Measurements from ENCODE around the gene CEP112. TPM values are rescaled to one million over a fixed set of nuclear protein-coding genes. Genes with fewer than 3 reads are reported as not detected.

CEP112 gene
- total RNA-seq, 1 donor from 2014 or later: 14.5 TPM

GRCh38 chr17:66032082-66032712 is 159.7 kb downstream of the CEP112 start:
- Histone ChIP-seq H3K27ac (replicated peaks) (no peak overlapping the region), H3K9me3 (replicated peaks) (no peaks in the 10 kb centered on the region), H3K4me1 (no peaks in the 10 kb centered on the region), H3K4me3 (no peak overlapping the region), H3K27me3 (ENCODE audit: low read depth) (no peaks in the 10 kb centered on the region), H3K36me3 (peaks cover 13% of the 10 kb centered on the region)
- intact Hi-C loops (cut with micrococcal nuclease): no loop called here
- no peak for DNase-seq
- TF ChIP-seq, protein P1, sequence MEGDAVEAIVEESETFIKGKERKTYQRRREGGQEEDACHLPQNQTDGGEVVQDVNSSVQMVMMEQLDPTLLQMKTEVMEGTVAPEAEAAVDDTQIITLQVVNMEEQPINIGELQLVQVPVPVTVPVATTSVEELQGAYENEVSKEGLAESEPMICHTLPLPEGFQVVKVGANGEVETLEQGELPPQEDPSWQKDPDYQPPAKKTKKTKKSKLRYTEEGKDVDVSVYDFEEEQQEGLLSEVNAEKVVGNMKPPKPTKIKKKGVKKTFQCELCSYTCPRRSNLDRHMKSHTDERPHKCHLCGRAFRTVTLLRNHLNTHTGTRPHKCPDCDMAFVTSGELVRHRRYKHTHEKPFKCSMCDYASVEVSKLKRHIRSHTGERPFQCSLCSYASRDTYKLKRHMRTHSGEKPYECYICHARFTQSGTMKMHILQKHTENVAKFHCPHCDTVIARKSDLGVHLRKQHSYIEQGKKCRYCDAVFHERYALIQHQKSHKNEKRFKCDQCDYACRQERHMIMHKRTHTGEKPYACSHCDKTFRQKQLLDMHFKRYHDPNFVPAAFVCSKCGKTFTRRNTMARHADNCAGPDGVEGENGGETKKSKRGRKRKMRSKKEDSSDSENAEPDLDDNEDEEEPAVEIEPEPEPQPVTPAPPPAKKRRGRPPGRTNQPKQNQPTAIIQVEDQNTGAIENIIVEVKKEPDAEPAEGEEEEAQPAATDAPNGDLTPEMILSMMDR (IDR thresholded peaks at IDR 0.05; ENCODE audit: borderline replicate concordance): no peak

GRCh38 chr17:66025551-66025950 is 166.4 kb downstream of the CEP112 start:
- H3K27ac ChIP-seq (replicated peaks): no peak overlapping the region
- TF ChIP-seq, protein P1 (IDR thresholded peaks at IDR 0.05; ENCODE audit: borderline replicate concordance): no peak

GRCh38 chr17:66021757-66022156 is 170.2 kb downstream of the CEP112 start:
- no peaks in the 10 kb centered on the region for H3K27me3 ChIP-seq (ENCODE audit: low read depth)
- H3K9me3 ChIP-seq (replicated peaks): peaks cover 28% of the 10 kb centered on the region
- TF ChIP-seq, protein P1 (IDR thresholded peaks at IDR 0.05; ENCODE audit: borderline replicate concordance): no peak
- H3K36me3 ChIP-seq: peaks cover 47% of the 10 kb centered on the region
- H3K4me3 ChIP-seq: no peak overlapping the region
- H3K4me1 ChIP-seq: no peaks in the 10 kb centered on the region
- intact Hi-C loops (cut with micrococcal nuclease): no loop called here
- DNase-seq: no peak
- no peak overlapping the region for H3K27ac ChIP-seq (replicated peaks)

More at GRCh38 chr17:66025551-66025950, 166.4 kb downstream of the CEP112 start:
- Histone ChIP-seq H3K36me3 (peaks cover 65% of the 10 kb centered on the region), H3K27me3 (ENCODE audit: low read depth) (no peaks in the 10 kb centered on the region), H3K4me3 (no peak overlapping the region), H3K4me1 (no peaks in the 10 kb centered on the region), H3K9me3 (replicated peaks) (peaks cover 28% of the 10 kb centered on the region)
- DNase-seq: no peak
- intact Hi-C loops (cut with micrococcal nuclease): no loop called here

DNA sequence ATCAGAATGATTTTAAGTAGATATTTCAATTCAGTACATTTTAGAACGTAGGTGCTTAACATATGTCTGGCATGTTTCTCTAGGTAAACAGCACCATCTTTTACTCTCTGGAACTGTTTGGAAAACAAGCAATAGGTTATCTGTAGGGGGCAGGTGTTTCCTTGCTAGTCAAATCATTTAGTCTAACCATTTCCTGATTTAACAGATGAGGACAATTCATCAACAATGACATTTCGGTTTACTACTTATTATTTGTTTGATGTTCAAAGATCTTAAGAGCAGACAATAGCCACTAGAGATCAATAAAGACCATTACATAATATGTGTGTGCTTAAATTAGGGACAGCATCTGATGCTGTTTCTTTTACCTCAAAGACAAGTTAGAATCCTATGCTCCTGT is 173.1 kb downstream of the CEP112 start:
- Histone ChIP-seq H3K27ac (replicated peaks) (no peak overlapping the region), H3K9me3 (replicated peaks) (peaks cover 13% of the 10 kb centered on the region), H3K36me3 (peaks cover 23% of the 10 kb centered on the region), H3K4me3 (no peak overlapping the region), H3K27me3 (ENCODE audit: low read depth) (no peaks in the 10 kb centered on the region), H3K4me1 (no peaks in the 10 kb centered on the region)
- no peak for DNase-seq
- TF ChIP-seq, protein P1 (IDR thresholded peaks at IDR 0.05; ENCODE audit: borderline replicate concordance): no peak
- intact Hi-C loops (cut with micrococcal nuclease): no loop called here

DNA sequence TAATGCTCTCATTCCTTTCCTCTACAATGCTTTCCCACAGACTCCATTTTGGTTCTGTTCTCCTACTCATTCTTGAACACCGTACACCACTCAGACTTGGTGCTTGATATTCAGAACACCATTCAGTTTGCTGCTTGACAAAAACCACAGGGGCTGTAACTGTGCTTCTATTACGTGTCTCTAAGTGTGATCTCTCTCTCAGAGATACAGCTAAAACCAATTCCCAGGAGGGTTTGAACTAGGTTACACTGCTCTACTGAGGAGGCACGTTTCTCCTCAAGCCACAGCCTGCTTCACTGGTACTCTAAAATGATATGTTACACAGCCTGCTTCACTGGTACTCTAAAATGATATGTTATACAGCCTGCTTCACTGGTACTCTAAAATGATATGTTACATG is 175.7 kb downstream of the CEP112 start:
- no peak for DNase-seq
- H3K27me3 ChIP-seq (ENCODE audit: low read depth): no peaks in the 10 kb centered on the region
- peaks cover 3% of the 10 kb centered on the region for H3K36me3 ChIP-seq
- no peaks in the 10 kb centered on the region for H3K4me1 ChIP-seq
- H3K4me3 ChIP-seq: no peak overlapping the region
- intact Hi-C loops (cut with micrococcal nuclease): no loop called here
- no peaks in the 10 kb centered on the region for H3K9me3 ChIP-seq (replicated peaks)
- no peak overlapping the region for H3K27ac ChIP-seq (replicated peaks)
- TF ChIP-seq, protein P1 (IDR thresholded peaks at IDR 0.05; ENCODE audit: borderline replicate concordance): no peak
